Measurements from ENCODE around the gene RAB40A.

Gene RAB40A

GRCh38 chrX:103513476-103514108, 5.7 kb downstream of the RAB40A start:
- no peak for DNase-seq (ENCODE audit: low read depth)
- TF ChIP-seq CTCF (IDR thresholded peaks at IDR 0.05; ENCODE audit: control insufficient read depth, extremely low read depth, insufficient read depth): no peak
- no peak overlapping the region for H3K4me3 ChIP-seq (ENCODE audit: low read depth, low read length)

GRCh38 chrX:103513067-103513466, 6.2 kb downstream of the RAB40A start:
- DNase-seq (ENCODE audit: low read depth): no peak
- no peak overlapping the region for H3K4me3 ChIP-seq (ENCODE audit: low read depth, low read length)
- TF ChIP-seq CTCF (IDR thresholded peaks at IDR 0.05; ENCODE audit: control insufficient read depth, extremely low read depth, insufficient read depth): no peak

GRCh38 chrX:103510031-103510430, 9.3 kb downstream of the RAB40A start:
- DNase-seq (ENCODE audit: low read depth): no peak

GRCh38 chrX:103503853-103504207, 15.5 kb downstream of the RAB40A start:
- DNase-seq (ENCODE audit: low read depth): no peak
- TF ChIP-seq CTCF (IDR thresholded peaks at IDR 0.05; ENCODE audit: control insufficient read depth, extremely low read depth, insufficient read depth): no peak

More at GRCh38 chrX:103510031-103510430, 9.3 kb downstream of the RAB40A start:
- TF ChIP-seq CTCF (IDR thresholded peaks at IDR 0.05; ENCODE audit: control insufficient read depth, extremely low read depth, insufficient read depth): no peak
- H3K4me3 ChIP-seq (ENCODE audit: low read depth, low read length): no peak overlapping the region

GRCh38 chrX:103503163-103503852, 16.0 kb downstream of the RAB40A start:
- no peak for TF ChIP-seq CTCF (IDR thresholded peaks at IDR 0.05; ENCODE audit: control insufficient read depth, extremely low read depth, insufficient read depth)
- no peak overlapping the region for H3K4me3 ChIP-seq (ENCODE audit: low read depth, low read length)
- no peak for DNase-seq (ENCODE audit: low read depth)

More at GRCh38 chrX:103503853-103504207, 15.5 kb downstream of the RAB40A start:
- no peak overlapping the region for H3K4me3 ChIP-seq (ENCODE audit: low read depth, low read length)

- TF ChIP-seq CTCF (IDR thresholded peaks at IDR 0.05; ENCODE audit: control insufficient read depth, extremely low read depth, insufficient read depth): no peak
- no peak overlapping the region for H3K4me3 ChIP-seq (ENCODE audit: low read depth, low read length)
- DNase-seq (ENCODE audit: low read depth): no peak
These were observed 20.5 kb downstream of the RAB40A start for GRCh38 chrX:103498786-103499185.
